HG02571 (cell line): ENCODE data around the gene SHOC1.
"Not testable (repeated sequence)": the region's sequence is repeated elsewhere in the genome, so short reads cannot be mapped to it uniquely, and the experiment has no call there.

ENCODE experiments used
- ATAC-seq: cut with Tn5 transposase; IDR thresholded peaks from one replicate; pipeline ENCODE4 v1.9.1; 2021; ENCODE audit warnings: mild to moderate bottlenecking, moderate library complexity; ENCODE audit not compliant: unreplicated experiment

SHOC1 gene

GRCh38 chr9:111794835-111795556 lies at the start of gene SHOC1:
Gene SHOC1 (minus strand): TSS chr9:111794937. CDS start chr9:111791418, 3,519 bp downstream.
- no peak for ATAC-seq

GRCh38 chr9:111843971-111844370 lies 49.2 kb upstream of the SHOC1 start:
- ATAC-seq = no peak

DNA sequence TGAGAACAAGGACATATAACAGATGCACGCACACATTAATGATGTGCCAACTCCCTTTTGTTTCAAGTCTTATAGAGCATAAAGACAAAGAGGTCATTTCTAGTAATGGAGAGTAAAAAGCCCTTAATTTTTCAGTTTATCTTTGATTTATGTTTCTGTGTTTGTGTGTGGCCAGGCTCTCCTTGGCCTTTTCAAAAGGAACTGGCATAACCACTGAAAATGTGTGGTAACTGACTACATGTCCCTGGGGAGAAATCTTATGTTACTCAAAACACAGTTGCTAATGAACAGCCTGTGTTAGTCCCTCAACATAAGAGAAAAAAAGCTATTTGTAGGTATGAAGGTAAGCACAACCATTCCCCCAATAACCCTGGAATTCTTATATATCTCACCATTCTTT lies 47.6 kb upstream of the SHOC1 start:
- no peak for ATAC-seq

DNA sequence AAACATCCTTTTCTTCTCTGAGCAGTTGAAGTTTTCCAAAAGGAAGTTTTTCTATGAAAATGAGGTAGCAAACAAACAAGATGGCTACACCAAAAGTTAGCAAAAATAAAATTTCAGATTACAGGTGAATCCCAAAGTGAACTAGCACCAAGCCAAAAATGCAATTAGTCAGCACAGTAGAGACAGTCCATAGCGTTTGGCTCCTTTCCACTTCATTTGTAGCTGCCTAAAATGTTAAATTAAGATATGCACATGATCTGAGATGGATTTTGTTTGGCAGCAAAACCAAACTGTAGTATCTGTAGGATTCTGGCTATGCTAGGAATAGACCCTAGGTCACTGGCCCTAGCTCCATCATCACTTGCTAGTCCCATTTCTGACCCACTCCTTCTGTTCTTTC lies 45.7 kb upstream of the SHOC1 start:
- no peak for ATAC-seq

DNA sequence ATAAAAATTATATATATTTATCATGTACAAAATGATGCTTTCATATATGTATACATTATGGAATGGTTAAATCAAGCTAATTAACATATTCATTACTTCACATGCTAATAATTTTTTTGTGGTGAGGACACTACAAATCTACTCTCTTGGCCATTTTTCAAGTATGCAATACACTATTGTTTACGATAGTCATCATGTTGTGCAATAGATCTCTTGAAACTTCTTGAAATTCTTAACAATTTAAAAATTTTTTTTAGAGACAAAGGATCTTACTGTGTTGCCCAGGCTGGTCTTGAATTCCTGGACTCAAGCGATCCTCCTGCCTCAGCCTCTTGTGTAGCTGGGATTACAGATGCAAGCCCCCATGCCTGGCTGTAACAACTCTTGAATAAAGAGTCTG lies 45.2 kb upstream of the SHOC1 start:
- ATAC-seq = no peak

DNA sequence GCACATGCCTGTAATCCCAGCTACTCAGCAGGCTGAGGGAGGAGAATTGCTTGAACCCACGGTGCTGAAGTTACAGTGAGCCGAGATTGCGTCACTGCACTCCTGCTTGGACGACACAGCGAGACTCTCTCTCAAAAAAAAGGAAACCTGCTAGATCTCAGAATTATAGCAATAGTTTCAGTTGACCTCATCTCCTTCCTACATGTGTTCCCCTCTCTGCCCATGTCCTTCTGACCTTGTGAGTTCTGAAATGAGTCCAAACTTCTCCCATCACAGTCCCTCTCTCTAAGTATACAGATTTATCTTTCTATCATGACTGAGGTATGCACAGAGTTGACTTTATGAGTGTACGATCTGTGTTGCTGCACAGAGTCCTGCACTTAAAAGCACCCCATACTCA lies 44.6 kb upstream of the SHOC1 start:
- no peak for ATAC-seq

DNA sequence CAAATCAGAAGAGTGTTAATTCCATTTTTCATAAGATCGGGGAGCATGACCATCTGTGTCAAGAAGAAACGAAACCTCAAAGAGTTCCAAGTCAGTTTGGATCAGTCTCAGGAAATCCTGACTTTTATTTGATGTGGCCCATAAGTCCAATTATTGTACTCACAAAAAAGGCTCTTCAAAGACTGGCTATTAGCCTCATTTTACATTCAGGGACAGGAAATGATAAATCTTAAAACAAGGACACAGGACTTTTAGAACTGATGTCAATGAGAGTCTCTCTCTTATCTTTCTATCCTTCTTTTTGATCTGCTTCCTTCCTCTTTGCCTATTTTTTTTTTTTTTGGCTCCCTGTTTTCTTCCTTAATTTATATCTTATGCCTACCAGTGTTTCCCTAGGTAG lies 43.7 kb upstream of the SHOC1 start:
- no peak for ATAC-seq

DNA sequence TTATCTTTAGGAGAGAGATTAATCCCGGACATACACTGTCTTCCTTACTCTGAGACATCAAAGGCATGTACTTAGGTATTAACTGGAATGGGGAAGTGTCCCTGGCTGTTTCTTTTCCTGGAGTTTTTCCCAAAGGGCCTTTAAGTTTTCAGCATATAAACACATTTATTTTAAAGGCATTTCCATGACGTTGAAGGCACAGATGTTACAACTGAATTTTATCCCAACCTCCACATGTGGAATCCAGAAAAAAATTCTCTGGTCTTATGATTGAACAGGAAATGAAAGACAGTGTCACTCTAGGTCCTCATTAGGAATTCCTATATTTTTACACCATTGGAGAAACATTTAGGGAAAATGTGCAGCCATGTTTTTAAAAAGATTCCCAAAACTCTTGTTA lies 41.6 kb upstream of the SHOC1 start:
- ATAC-seq = no peak

- no peak for ATAC-seq
These were observed 39.2 kb upstream of the SHOC1 start for GRCh38 chr9:111833941-111834340.

GRCh38 chr9:111832449-111832848 lies 37.7 kb upstream of the SHOC1 start:
- ATAC-seq = no peak

DNA sequence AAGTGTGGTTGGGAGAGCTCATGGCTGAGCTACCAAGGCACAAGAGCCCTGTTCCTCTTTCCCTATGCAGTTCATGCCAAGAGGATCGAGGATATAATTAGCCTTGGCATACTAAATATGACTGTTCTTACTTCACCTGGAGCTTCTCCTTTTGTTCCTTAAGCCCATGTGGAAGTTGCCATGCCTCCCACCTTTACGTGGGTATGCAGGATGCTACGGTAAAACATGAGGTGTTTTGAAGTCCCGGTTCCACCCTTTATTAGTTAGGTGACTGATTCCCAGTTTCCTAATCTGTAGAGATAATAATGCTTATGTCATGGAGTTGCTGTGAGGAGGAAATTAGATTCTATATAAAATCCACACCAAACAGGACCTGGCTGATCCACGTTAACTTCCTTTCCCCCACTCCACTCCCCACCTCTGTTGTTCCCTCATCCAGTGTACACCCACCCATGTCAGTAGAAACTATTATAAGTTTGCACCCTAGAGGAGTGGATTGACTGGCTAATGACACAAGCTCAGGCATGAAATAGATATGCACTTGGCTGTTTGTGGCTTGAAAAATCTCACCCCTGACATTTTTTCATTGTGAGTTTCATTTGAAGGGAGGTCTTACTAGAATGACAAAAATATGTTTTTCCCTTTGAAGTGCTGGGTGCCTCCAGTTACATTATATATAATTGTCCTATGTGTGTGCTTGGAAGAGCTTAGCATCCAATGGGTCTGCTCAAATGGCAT lies 36.8 kb upstream of the SHOC1 start:
- ATAC-seq = no peak

- ATAC-seq = no peak
These were observed 33.5 kb upstream of the SHOC1 start for GRCh38 chr9:111828193-111828592.

- ATAC-seq = no peak
These were observed 30.9 kb upstream of the SHOC1 start for GRCh38 chr9:111825468-111826145.

DNA sequence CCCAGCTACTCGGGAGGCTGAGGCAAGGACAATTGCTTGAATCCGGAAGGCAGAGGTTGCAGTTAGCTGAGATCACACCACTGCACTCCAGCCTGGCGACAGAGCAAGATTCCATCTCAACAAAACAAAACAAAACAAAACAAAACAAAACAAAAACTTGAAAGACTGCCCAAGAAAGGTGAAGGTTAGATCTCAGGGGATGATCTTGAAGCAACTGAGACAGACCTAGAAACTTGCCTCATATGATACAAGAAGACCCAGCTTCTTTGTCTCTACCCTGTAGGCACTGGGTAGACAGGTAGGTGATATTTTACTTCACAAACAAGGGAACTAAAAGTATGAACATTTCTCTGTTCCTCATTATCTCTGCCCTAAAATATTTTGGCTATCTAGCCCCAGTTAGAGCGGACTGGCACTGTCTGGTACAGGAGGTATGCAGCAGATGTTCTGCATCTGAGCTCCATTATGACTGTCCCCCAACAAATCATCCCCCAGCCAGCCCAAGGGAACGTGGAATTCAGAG lies 26.3 kb upstream of the SHOC1 start:
- no peak for ATAC-seq

DNA sequence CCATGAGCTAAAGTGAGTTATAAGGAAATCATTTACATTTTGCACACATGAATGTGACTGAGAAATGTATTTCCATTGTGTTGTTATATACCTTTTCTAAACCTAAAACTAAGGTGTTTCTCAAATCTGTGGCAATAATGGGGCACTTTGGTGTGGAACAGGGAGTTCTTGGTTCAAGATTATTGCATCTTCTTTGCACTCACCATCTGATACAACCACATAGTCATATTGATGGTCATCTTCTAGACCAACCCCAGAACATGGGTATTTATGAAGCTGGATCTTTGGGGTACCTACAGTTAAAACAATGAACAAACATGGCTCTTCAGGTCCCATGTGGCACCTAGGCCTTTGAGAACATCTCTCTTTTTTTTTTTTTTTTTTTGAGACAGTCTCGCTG lies 24.6 kb upstream of the SHOC1 start:
- no peak for ATAC-seq

DNA sequence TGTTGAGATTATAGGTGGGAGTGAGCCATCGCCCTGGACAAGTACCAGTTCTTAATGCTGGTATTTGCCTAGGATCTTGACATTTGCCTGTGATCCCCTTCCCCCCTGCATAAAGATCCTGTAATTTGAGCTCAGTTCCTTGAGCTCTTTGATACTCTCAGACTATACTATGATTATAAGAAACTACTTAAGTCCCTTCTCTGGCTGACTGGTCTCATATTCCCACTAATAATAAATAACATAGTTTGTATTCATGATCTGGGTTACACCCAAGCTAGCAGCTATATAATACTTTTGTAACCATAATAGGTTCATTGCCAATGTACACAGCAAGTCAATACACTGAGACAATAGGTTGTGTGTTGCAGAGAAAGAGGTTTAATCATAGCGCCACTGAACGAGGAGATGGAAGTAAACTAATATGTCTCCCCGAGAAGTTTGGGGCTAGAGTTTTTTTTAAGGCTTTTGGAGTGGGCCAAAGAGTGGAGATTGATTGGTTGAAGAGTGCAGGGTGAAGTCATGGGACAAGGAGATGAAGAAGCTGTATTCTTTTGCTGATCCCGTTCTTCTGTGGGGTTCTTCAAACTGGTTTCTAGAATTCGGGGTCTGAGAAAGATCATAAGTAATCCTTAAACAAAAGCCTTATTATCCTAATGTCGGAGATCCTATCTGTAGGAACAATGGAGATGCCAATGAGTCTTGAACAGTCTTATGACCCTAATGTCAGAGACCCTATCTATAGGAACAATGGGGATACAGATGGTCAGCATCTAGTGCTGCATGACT lies 20.7 kb upstream of the SHOC1 start:
- ATAC-seq = no peak

DNA sequence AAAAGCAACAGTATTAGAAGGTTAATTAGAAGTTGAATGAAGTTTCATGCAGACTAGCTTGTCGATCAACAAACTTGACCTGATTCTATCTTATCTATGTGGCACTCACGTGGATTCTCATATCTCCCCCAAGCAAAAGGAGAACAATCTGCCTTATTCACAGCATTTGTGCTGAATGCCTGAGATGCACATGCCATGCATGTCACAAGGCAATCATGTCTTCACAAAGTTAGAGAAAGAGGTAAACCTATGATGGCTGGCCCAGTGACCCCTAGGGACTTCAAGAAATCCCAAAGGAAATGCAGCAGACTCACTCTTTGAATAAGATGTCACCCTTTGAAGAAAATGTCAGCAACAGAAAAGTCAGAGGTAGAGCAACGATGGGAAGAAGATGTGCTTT lies 17.6 kb upstream of the SHOC1 start:
- no peak for ATAC-seq

GRCh38 chr9:111810908-111811307 lies 16.2 kb upstream of the SHOC1 start:
- ATAC-seq = no peak

DNA sequence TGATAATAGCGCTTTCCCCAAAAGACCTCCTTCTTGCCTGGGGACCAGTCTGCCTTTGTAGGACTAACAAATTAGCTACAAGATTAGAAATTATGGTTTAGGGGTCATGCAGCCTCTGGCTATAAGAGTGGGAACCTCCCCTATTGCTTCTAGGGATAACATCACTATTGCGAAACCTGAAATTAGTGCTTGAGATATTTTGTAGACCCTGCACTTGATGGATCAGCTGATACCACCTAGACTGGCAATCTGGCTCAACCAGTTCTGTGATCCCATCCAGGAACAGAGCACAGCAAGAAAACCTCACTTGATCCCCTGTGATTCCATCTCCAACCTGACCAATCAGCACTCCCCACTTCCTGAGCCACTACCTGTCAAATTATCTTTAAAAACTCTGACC lies 15.7 kb upstream of the SHOC1 start:
- ATAC-seq = not testable (repeated sequence)

- no peak for ATAC-seq
These were observed 12.5 kb upstream of the SHOC1 start for GRCh38 chr9:111807197-111807596.

DNA sequence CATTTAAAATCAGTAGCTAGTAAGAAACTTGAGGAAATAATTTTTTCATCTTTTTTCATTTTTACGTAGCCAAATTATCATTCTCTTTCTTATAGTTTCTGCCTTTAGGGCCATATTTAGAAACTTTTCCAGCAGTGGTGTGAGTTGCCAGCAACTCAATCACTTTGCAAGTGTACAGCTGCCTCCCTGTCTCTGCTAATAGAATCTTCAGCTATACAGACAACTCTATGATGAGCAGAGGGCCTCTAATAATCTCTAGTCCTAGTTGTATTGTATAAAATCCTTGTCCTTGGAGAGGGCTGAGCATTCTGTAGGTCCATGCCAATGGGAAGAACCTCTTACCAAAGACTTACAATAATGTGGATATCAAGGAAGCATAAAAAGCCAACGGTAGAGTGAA lies 11.5 kb upstream of the SHOC1 start:
- ATAC-seq = no peak
